NCI-H460 (cell line): ENCODE data around the gene C1orf167. TPM values are rescaled to one million over a fixed set of nuclear protein-coding genes. Genes with fewer than 3 reads are reported as not detected.

Experiments
- DNase-seq: peaks from one replicate; pipeline ENCODE4 v3.0.0-alpha.2; 2016; ENCODE audit warnings: low read depth; ENCODE audit errors: extremely low read depth
- polyA plus RNA-seq: library from polyadenylated mRNA; depleted of rRNA; stranded (reverse); fragments of >200 nt; gene quantifications from 2 replicates; pipeline ENCODE4 v1.2.3, GENCODE V29; 2014; cell fraction: nucleus; rRNA removed
- total RNA-seq: library from RNA; depleted of rRNA; stranded (reverse); fragments of >200 nt; shearing (Covaris generic); gene quantifications from 2 replicates; pipeline ENCODE4 v1.2.3, GENCODE V29; 2014; rRNA removed

The C1orf167 gene
- 0.14 TPM in 1 of 2 replicates, not detected in the other for total RNA-seq
- 1.3 and 1.8 TPM in 2 replicates for polyA plus RNA-seq

DNA sequence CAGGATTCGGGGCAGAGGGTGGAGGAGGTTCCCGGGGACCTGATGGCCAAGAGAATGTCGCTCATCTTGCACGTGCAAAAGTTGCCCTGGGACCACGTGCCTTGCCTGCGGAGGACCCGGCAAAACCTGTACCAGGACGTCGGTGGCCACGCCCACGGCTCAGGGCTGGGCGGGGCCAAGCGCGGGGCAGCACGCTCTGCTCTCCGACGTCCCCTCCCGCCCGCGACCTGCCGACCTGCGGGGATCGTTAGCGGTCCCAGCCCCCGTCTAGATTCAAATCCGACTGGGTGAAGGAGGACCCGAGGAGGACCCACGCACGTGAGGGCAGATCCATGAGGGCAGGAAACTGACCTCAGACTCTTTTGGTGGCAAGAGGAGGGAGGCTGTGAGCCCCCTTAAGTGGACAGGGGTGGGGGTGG lies at the start of gene C1orf167:
Gene C1orf167 (plus strand): TSS at position 206 of the 419 bp plus-strand sequence. CDS start 2,208 bp downstream, outside the sequence.
- DNase-seq: no peak

- DNase-seq: no peak
Observed at GRCh38 chr1:11712285-11712684, 49.7 kb upstream of the C1orf167 start.

- no peak for DNase-seq
Observed at GRCh38 chr1:11713095-11713494, 48.9 kb upstream of the C1orf167 start.

GRCh38 chr1:11714831-11715575 lies 47.0 kb upstream of the C1orf167 start:
- no peak for DNase-seq

DNA sequence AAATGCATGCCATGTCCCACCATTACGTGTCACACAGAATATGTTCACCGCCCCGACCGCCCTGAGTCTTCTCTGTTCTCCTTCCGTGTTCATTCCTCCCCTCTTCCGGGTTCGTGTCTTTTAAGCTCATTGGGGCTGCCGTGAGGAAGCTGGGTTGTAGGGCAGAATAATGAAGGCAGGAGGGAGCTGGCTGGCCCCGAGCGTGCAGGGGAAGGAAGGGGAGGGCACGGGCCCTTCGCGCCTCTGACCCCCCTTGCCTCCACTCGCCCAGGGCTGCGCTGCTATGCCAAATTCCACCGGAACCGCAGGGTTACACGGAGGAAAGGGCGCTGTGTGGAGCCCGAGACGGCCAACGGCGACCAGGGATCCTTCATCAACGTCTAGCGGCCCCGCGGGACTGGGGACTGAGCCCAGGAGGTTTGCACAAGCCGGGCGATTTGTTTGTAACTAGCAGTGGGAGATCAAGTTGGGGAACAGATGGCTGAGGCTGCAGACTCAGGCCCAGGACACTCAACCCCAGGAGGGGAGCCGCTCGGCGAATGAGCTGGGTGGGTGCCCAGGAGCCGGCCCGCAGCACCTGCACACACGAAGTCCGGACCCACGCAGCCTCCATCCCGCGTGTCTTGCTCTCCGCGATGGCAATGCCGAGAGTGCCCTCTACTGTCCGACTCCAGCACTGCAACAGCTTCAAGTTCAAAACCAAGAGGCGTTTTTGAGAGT lies 42.5 kb upstream of the C1orf167 start:
- peak; percentile 44 for DNase-seq

- no peak for DNase-seq
Observed at GRCh38 chr1:11720033-11720376, 42.0 kb upstream of the C1orf167 start.

DNA sequence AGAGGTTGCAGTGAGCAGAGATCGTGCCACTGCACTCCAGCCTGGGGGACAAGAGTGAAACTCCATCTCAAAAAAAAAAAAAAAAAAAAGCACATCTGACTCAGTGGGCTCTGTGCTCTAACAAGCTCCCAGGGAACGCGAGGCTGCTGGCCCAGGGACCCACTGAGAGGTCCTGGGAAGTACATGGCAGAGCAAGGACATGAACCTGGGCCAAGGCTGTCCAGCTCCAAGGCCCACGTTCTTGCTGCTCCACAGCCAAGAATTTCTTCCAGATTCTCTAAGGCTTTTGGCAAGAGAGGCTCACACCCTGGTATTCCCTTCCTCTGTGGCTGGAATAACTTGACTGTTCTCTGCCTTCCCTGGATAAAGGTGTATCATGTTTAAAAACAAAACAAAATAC lies 41.5 kb upstream of the C1orf167 start:
- no peak for DNase-seq

DNA sequence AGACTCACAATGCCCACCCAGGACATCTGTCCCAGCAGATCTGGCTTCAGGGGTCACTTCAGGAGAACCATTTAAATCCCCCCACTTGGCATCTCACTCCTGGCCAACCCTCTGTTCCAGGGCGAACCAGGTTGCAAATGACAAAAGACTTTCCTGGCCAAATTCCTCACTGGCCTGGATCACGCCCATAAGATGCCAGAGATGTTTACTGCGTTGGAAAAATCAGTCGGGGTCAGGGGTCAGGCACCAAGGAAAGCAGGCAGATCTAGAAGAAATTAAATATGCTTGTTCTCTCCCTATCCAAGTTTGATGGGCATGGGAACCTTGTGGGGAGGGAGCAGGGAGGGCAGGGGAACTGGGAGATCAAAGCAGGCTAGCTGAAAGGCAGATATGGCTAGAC lies 40.7 kb upstream of the C1orf167 start:
- DNase-seq: no peak

DNA sequence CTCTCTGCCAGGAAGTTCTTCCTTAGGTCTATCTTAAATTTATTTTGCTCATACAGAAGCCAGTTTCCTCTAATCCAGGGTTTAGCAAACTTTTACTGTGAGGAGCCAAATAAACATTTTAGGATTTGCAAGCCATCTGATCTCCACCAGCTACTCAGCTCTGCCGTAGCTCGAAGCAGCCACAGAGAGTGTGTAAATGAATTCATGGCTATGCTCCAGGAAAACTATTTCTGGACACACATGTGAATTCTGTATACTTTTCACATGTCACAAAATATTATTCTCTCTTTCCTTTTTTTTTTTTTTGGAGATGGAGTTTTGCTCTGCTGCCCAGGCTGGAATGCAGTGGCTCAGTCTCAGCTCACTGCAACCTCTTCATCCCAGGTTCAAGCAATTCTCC lies 39.5 kb upstream of the C1orf167 start:
- no peak for DNase-seq

DNA sequence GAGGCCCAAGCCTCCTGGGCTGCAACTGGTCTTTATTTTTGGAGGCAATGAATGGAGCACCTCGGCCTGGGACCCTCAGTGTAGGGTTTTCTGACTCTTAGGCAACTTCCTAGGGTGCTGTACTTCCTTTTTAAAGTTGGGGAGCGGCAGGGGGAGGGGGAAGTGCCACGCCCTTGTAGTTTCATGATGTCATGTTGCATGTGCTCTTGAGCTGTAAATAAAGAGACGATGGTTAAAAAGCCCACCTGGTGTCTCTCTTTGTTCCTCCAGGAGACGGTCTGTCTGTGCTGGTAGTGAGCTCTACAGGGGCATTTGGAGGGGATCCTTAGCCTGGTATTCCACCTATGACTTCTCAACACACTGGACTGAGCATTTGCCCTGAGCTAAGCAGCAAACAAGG lies 36.4 kb upstream of the C1orf167 start:
- no peak for DNase-seq

DNA sequence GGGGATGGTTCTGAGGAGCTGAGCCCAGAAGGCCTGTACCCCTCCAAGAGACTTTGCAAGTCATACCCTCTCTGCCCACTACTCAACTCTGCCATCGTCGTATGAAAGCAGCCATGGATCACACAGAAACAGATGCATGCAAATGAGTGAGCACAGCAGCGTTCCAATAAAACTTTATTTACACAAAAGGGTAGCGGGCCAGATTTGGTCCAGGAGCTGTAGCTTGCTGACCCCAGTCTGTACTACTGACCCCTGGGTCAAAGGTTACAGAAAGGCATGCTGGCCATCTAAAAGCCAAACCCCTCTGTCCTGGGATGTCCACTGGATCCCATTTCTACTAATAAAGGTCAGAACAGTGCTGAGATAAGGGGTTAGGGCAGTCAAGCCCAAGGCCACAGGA lies 34.9 kb upstream of the C1orf167 start:
- DNase-seq: no peak

DNA sequence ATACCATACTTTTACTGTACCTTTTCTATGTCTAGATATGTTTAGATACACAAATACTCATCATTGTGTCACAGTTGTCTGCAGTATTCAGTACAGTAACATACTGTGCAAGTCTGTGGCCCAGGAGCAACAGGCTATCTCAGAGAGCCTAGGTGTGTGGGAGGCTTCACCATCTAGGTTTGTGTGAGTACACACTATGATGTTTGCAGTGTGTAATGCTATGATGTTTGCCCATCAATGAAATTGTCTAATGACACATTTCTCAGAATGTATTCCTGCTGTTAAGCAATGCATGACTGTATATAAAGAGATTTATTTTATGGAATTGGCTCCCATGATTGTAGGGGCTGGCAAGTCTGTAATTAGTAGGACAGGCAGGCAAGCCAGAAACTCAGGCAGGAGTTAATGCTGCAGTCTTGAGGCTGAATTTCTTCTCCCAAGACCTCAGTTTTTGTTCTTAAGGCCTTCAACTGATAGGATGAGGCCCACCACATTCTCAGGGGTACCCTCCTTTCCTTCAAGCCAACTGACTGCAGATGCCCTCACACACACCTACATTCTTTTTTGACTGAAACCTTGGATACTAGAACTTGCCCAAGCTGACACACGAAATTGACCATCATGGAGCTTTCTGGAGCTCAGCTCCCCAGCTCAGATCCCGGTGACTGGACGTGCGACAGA lies 33.7 kb upstream of the C1orf167 start:
- DNase-seq: no peak

DNA sequence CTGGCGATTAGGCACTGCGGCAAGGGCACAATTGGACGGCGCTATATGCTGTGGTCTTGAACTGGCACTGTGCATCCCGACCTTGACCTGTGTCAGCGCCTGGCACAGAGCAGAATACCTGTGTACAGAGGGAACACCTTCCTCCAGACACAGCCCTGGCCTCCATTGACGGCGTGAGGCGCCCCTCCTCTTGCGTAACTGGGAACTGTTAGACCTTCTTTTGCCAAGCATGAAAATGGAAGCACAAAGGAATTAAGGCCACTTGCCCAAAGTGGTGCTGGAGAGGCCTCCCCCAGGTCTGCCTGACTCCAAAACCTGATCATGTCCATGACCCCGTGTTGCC lies 32.9 kb upstream of the C1orf167 start:
- no peak for DNase-seq

DNA sequence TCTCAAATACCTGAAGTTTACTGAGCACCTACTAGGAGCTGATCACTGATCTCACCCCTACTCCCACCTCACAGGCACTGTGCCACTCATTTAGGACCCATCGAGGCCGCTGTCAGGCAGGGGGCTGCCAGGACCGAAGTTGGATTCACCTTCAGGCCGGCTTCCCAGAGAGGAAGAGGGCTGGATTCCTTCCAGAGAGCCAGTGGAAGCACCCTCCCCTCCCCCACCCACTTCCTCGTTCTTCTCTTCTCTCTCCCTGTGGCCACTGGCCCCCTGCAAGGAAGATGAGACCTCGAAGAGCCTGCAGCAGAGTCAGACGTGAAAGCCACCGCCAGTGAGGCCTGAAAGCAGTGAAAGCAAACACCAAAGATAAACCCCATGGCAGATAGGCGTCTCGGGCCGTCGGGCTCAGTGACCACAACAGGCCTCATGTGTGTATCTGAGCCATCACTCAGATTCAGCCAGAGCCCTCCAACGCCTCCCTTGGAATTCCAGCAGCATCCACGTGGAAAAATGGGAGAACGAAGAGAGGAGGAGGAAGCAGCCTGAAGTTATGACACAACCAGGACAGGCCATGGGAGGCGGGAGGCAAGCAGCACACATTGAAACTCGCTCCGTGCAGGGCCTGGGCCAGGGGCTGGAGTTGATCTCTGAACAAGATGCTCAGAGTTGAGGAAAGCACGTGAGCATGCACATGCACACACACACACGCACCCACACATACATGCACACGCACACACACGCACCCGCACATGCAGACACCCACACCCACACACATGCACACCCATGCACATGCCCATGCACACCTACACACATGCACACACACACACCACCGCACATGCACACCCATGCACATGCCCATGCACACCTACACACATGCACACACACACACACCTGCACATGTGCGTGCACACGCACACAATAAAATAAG lies 32.2 kb upstream of the C1orf167 start:
- no peak for DNase-seq

DNA sequence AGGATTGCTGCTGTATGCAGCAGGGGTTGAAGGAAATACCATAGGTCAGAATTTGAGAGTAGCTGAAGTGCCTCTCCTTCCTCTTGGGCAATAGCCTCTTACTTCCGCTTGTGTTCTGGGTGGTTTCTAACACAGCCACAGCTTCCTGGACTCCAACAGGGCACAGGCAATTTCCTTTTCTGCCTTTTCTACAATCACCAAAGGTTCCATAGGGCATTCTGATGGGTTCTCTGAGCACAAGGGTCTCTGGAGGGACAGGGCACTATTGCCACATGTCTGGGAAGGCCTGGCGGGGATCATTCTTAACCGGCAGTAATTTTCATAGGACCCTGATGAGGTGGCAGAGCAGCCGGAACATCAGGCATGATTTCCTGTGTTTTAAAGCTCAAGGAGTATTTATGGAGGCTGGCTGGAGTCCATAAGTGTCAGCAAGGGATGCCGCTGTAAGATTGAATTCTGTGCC lies 31.5 kb upstream of the C1orf167 start:
- no peak for DNase-seq

DNA sequence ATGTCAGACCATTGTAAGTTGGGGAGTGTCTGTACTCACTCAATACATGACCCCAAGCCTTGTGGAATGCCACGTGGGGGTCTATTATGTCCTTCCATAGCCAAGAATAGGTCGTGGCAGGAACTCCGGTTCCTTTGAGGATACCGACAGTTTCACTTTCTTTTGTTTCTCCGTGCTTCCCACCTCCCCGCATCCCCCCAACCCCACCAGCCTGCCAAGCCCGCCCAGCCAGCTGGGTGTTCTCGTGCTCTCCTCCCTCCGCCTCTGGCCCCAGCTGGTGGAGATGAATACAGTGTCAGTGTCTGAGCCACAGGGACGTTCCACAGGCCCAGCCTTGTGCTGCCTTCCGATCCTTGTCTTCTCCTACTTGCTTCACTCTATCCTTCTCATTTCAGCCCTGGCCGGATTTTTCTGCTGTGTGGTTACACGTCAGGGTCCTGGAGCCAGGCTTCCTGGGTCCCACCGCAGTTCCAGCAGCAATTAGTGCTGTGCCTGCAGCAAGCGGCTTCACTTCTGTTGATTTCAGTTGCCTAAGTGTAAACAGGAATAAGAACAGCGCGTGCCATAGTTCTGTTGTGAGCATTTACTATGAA lies 30.2 kb upstream of the C1orf167 start:
- DNase-seq: no peak

DNA sequence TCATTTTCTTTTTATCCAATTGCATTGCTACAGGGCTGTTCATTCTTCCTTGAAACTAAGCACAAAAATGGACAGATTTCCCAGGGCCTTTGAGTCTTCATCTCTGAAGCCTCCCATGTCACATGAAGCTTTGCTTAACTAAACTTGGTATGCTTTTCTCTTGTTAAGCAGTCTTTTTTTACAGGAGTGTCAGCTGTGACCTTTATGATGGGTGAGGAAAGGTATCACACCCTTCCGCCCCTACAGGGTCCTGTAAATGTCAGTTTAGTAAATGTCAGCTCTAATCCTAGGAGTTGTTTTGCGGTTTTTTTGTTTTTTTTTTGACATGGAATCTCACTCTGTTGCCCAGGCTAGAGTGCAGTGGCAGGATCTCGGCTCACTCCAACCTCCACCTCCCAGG lies 28.7 kb upstream of the C1orf167 start:
- DNase-seq: no peak

DNA sequence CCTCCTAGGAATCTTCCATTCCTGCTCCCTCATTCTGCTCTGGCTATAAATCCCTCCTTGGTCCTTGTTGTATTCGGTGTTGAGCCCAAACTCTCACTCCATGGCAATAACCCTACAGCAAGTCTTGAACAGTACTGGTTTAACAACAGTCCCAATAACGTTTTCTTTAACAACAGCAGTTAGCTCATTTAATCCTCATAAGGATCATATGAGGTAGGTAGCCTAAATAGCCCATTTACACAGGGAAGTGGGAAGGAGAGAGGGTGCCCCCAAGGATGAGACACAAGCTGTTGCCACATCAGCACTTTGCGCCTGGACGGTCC lies 26.5 kb upstream of the C1orf167 start:
- no peak for DNase-seq

DNA sequence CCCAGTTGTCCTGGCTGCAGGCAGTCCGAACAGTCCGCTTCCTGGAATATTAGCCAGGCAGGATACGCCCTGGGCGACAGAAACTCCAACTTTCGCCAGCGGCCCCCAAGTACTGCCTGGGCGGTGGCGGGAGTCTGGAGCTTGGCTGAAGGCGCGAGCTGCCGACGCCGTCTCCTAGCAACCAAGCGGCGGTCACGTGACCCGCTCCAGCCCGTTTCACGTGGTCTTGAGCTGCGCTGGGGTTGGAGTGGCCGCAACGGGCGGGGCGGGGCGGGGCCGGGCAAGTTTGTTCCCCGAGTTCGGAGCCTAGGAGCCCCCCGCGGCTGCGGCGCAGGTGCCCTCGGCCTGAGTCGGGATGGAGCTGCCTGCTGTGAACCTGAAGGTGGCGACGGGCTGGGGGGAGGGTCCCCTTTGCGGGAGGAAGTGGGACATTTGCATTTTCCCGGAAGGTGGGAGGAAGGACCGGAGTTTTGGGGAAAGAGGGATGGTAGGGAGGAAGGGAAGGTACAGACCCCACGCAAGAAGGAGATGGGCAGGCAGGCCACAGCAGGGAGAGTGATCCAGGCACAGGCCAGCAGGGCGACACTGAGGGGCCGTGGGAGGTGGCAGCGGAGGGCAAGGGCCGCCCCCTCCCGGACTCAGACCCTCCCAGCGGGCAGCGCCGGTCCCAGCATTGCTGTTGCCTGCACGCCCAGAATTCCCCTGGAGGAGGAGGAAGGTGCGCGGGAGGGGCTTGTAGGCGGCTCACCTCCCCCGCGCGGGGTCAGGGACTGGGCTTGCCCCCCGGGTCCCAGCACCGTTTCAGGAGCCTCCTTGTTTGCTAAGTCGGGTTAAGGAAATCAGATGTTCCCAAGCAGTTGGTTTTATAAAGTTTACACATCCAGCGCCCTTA lies 25.9 kb upstream of the C1orf167 start, which contains the start of gene AGTRAP:
Gene AGTRAP (plus strand): TSS at position 283 of the 892 bp plus-strand sequence. CDS start 73 bp downstream, at position 356.
- peak; percentile 80 for DNase-seq
